HG03139 (cell line): ENCODE data around the gene EVX1.

Experiments used
- ATAC-seq: cut with Tn5 transposase; IDR thresholded peaks from one replicate; pipeline ENCODE4 v1.9.1; 2021; ENCODE audit not compliant: unreplicated experiment

The EVX1 gene

DNA sequence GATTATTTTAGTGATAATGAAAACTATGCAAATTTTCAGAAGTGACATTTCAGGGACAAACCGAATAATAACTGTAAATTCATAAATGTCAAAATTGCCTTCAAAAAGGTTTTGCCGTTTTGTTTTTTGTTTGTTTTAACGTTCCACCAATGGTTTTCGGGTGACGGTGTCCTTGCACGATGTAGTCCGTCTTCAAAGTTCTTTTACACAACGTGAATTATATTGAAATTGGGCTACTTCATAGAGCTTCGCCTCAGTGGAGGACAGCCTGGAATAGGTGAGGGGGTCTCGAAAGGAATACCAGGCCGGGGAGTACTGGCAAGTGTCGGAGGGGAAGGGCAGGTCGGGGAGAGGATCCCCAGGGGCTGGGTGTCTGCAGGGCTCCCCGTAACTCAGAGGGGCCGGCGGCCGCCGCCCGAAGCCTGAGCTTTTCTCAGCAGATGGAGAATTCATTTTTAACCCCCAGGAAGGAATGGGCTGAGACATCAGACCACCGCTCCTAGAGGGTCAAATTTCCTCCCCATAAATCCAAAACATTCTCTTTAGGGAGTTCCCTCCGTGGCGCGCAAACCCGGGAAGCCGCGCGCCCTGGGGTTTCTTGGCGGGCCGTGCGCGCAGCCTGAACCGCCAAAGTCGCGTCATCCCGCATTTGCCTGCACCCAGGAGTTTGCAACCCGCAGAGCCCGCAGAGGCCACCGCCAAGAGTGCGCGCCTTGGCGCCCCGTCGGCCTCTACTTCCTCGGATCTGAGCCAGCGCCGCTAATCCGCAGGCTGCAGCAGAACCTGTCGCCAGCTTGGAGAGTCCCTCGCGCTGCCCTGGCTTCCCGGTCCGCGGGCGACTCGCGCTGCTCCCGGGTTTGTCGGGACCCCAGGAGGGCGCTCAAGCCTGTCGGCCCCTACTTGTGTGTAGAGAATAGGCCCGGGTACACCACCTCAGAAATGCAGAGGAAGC is 17.3 kb upstream of the EVX1 start:
- no peak for ATAC-seq

DNA sequence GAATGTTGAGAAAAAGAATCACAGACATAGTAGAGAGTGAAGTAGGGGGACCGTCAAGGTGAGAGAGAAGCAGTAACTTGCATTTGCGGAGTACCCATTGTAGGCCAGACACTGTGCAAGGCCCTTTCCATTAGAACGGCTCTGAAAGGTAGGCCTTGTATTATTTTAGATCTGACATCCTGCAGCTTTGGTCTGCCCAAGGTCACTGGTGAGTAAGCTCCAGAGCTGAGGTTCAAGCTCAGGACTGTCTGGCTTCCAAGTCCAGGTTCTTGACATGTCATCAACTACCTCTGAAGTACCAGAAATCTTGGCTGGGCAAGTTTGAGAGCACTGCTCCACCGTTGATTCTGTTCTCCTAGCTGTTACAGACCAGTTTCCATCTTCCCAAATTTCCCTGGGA is 13.2 kb upstream of the EVX1 start:
- no peak for ATAC-seq

DNA sequence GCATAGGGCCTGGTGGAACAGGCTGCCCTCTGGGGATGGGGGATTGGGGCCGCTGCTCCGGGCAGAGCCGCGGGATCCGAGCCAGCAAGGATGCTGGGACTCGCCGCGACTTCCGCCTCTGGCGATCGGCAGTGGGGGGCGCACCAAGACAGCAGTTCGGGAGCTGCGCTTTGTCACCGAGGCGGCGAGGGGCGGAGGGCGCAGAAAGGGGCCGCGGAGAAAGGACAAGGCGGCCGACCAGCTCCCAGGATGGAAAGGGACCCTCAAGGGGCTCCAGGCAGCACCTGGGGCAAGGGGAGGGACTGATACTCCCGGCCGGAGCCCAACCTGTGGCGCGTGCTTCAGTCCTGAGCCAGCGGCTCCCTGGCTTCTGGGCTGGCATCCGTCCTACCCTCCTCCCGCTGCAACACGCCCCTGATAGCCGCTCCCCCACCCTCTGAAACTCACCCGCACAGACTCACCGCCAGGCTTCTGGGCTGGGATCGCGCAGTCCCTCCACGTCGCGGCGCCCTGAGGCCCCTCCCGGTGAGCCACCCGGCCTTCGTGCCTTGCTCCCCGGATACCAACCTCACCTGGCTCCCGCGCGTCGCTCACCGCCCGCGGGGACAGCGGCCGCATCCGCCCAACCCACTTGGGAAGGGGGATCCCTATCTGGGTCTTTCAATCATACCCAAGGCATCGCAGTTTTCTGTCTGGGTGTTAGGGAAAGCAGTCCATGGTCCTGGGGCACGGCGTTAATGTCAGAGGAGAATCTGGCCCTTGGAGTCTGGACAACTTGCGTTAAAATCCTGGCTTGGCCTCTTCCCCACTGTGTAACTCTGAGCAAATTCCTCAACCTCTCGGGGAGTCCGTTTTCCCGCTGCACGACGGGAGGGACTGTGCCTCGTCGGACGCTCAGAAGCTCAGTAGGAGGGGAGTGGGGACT is 7.0 kb upstream of the EVX1 start:
- ATAC-seq, result no peak

DNA sequence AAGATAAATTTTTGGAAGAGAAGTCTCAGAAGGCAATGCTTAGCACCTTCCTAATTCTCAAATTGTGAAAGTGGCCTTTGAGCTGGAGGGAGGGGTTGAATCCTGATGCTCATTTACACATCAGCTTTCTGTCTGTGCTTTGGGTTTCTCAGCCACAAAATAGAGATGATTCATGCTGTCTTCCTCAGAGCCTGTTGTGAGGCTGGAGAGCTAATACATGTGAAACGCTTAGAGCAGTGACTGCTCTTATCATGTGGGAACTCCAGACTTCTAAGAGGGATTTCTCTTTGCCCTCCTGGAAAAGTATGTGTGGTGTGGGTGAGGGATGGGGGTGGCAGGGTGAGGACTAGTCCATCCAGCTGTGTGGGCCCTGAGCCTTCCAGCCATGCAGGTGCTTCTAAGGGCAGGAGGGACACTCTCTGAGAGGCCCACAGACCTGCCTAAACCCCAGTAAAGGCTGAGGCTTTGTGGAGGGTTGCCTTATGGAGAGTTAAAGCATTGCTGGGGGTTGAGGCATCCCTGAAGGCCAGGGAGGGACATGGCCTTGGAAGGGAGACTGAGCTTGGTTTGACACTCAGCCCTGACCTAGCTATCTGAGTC is 4.8 kb upstream of the EVX1 start:
- ATAC-seq, result no peak

GRCh38 chr7:27238979-27239386 is 3.6 kb upstream of the EVX1 start:
- ATAC-seq, result no peak

DNA sequence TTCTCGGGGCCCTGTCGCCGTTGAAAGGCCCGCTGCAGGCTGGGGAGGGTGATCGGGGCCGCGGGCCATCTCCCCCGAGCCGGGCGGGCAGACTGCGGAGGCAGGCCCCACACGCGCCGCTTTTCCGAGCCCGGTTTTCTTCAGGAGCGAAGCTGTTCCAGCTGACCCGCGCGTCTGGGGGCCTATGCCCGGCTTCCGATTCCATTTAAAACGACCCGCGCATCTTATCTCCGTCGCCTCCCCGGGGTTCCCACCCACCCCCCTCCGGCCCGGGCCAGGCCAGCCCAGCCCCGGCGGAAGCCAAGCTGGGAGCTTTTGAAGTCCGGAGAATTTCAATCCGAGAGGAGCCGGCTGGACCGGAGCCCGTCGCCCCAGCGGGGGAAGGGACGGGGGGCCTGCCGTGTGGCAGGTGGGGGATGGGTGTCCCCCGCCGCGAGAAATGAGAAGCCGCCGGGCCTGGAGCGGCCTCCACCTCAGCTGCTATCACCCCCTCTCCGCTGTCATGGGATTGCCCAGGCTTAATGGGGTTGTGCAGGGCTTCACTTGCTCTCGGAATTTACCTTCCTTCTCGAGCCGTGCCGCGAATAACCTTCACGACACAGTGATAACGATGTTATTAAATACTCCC is 3.1 kb upstream of the EVX1 start:
- ATAC-seq, result no peak

DNA sequence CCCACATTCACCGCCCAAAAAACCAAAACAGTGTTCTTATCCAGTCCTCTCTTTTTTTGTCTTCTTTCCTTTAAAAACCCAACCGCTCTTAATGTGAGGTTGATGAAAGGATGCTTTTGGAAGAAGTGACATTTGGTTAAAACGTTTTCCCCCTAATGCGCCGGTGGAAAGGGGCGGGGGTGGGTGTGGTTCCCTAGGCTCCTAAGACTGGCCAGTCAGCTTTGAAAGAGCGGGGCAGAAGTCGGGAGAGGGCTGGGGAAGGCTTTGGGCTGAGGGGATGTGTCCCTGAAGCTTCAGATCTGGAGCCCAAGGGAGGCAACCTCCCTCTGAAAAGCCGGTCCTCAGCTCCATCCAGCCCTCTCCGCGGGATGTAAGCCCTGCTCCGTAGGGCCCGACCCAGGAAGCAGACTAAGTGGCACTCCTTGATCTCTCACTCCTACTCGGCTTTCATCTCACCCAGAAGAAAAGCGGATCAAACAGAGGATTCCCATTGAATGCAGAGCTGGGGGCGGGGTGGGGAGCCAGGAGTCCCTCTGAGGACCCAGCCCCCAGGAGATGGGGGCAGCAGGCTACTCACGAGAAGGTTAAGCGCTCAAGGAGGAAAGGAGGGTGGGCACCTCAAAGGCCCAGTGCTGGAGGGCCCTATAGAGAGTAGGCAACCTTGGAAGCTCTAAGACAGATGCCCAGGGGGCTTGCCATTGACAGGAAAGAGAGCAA is 2.4 kb upstream of the EVX1 start:
- no peak for ATAC-seq

DNA sequence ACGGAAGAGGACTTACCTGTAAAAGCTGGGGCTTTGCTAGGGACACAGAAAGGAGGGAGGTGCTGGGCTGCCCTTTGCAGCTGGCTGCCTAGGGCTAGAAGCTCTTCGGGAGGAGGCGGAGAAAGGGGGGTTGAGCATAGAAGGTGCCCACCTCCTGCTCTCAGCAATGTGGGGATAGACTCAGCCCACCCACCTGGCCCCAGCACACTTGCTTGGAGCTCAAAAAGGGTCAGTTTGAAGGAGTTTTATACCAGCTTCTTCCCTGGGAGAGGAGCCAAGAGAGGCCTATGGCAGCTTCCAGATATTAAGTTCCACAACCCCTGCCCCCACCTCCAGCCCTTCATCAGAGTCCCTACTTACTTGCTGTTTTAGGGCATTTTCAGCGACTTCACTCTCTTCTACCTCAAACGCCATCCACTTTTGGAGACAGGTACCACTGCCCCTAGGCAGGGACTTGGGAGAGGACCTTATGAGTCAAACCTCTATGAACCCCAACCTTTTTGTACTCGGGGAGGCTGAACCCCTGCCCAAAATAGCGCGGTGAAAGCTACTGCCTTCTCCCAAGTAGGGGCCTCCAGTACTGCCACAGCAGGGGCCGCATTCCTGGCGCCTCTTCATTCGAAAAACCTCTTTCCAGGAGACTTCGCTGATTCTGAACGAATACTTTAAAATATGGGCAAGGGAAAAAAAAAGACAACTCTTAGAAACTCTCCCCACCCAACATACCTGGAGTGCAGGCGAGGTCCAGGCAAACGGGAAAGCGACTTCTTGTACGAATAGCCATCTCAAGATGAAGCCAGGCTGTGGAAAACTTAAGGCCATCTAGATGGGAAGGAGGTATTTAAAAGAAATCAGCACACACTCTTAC is 1.2 kb upstream of the EVX1 start:
- ATAC-seq, result no peak

GRCh38 chr7:27242154-27242553 is 448 bp upstream of the EVX1 start:
- ATAC-seq, result no peak

DNA sequence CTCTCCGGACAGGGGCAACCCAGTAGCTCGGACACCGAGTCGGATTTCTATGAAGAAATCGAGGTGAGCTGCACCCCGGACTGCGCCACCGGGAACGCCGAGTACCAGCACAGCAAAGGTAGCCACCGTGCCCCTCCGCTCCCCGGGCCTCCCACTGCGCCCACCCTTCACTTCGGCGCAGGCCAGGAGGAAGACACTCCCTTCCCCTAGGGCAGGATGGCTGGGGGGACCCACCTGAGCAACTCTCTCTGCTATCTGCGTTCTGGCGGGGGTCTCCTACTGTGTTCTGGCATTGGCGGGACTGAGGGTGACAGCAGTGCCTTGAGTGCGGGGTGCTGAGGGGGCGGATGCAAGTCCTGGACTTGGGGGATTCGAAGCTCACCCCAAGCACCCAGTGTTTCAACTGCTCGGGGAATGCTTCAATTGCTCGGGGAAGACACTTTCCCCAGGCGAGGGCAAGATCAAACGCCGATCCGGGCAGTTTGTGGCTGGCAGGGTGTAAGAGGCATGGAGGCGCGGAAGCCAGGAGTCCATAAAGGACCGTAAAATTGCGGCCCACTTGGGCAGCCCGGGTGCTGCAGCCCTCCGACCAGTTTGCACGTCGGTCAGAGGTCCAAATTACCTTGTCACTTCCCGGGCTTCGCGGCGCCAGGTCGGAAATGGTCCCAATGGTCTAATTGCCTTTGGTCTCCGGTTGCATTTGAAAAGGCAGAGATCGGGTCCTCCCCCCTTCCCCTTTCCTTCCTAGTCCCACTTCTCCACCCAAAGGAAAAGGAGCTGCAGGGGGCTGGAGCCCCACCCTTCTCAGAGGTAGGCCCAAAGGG is 950 bp downstream of the EVX1 start:
- ATAC-seq, result no peak

- ATAC-seq, result no peak
These were observed 2.0 kb downstream of the EVX1 start for GRCh38 chr7:27244488-27245123.

DNA sequence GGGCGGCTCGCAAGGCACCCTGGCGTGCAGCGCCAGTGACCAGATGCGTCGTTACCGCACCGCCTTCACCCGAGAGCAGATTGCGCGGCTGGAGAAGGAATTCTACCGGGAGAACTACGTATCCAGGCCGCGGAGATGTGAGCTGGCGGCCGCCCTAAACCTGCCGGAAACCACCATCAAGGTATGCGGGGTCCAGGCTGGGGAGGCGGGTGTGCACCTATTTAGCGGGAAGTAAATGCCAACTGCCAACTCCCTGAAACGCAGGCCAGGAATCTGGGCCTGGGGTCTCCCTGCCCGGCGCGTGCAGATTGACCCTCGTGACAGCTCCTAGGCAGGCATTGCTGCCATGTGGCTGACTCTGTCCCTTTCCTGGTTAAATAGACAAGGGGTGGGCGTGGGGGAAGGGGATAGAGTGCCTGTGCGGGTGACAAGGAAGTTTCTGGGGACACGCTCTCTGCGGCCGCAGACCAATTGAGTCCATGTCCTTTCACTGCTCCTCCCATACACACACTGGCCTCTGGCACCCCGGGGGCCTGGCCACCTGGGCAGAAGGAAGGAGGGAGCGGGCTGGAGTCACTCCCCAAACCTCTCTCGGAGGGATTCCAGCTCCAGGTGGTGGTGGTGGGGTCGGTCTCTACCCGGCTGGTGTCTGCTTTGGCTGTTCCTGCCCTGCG is 2.7 kb downstream of the EVX1 start:
- no peak for ATAC-seq

DNA sequence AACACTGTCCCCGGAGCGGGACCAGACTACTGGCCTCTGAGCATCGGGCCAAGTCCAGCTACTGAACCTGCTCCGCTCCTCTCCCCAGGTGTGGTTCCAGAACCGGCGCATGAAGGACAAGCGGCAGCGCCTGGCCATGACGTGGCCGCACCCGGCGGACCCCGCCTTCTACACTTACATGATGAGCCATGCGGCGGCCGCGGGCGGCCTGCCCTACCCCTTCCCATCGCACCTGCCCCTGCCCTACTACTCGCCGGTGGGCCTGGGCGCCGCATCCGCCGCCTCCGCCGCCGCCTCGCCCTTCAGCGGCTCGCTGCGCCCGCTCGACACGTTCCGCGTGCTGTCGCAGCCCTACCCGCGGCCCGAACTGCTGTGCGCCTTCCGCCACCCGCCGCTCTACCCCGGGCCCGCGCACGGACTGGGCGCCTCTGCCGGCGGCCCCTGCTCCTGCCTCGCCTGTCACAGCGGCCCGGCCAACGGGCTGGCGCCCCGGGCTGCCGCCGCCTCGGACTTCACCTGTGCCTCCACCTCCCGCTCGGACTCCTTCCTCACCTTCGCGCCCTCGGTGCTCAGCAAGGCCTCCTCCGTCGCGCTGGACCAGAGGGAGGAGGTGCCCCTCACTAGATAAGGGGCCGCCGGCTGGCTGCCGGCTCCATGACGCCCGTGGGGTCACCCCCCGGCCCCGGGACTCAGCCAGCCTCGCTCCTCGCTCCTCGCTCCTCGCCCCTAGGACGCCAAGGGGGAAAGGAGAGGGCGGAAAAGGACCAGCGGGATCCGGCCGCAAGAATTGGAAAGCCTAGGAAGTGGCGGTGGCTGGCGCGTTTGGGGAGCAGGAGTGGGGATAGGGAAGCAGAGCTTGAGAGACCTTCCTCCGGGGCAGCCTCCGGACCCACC is 3.4 kb downstream of the EVX1 start:
- no peak for ATAC-seq

DNA sequence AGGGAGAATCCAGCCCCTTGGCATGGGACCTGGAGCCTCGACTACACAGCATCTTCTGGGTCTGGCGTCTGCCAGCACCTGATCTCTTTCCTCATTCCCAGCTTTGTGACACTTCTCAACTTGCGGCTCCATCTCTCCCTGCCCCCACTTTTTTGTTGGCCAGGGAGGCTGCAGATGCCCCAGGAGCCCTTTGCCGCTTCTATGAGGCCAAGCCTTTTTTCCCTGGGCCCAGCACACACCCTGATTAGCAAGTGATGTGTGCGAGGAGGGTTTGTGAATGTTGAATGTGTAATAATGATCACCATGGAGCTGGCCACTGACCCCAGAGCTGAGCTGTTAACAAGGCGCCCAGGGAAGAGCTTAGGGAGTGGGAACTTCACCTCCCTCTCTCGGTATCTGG is 4.4 kb downstream of the EVX1 start:
- no peak for ATAC-seq

GRCh38 chr7:27247452-27248426 is 5.1 kb downstream of the EVX1 start:
- ATAC-seq, result no peak
